ENCODE measurements around the gene MEGF11. TPM values are rescaled to one million over a fixed set of nuclear protein-coding genes. Genes with fewer than 3 reads are reported as not detected.

The MEGF11 gene
- total RNA-seq, 1 donor: under 0.01 TPM

GRCh38 chr15:66133247-66133885, 120.2 kb downstream of the MEGF11 start:
- no peak for TF ChIP-seq CTCF (IDR thresholded peaks at IDR 0.05; ENCODE audit: insufficient read depth, low read depth, low read length)
- no peak for DNase-seq (ENCODE audit: low read depth)
- H3K4me3 ChIP-seq (ENCODE audit: low read depth, low read length): no peak overlapping the region

- no peak for TF ChIP-seq CTCF (IDR thresholded peaks at IDR 0.05; ENCODE audit: insufficient read depth, low read depth, low read length)
- no peak for DNase-seq (ENCODE audit: low read depth)
- no peak overlapping the region for H3K4me3 ChIP-seq (ENCODE audit: low read depth, low read length)
Observed at GRCh38 chr15:66132251-66132816, 121.2 kb downstream of the MEGF11 start.

GRCh38 chr15:66131831-66132230, 121.7 kb downstream of the MEGF11 start:
- no peak for DNase-seq (ENCODE audit: low read depth)
- TF ChIP-seq CTCF (IDR thresholded peaks at IDR 0.05; ENCODE audit: insufficient read depth, low read depth, low read length): no peak
- no peak overlapping the region for H3K4me3 ChIP-seq (ENCODE audit: low read depth, low read length)

DNA sequence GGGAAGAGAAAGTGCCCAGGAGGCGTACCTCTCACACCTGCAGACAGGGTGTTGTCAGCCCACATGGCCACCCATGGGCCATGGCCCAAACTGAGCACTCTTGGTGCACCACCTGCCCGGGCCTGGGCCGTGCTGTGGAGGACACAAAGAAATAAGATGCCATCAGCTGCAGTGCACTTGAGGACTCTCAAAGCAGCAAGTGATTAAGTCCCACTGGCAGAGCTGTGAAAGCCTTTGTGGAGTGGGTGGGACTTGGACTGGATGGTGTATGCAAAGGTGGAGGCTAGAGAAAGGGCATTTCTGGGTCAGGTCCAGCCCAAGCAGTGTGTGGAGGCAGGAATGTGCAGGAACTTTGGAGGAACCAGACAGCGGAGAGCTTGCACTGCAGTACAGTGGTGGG, 122.3 kb downstream of the MEGF11 start:
- TF ChIP-seq CTCF (IDR thresholded peaks at IDR 0.05; ENCODE audit: insufficient read depth, low read depth, low read length): no peak
- no peak for DNase-seq (ENCODE audit: low read depth)
- H3K4me3 ChIP-seq (ENCODE audit: low read depth, low read length): no peak overlapping the region

- no peak for DNase-seq (ENCODE audit: low read depth)
- H3K4me3 ChIP-seq (ENCODE audit: low read depth, low read length): no peak overlapping the region
- TF ChIP-seq CTCF (IDR thresholded peaks at IDR 0.05; ENCODE audit: insufficient read depth, low read depth, low read length): no peak
Observed at GRCh38 chr15:66130496-66131034, 123.0 kb downstream of the MEGF11 start.

DNA sequence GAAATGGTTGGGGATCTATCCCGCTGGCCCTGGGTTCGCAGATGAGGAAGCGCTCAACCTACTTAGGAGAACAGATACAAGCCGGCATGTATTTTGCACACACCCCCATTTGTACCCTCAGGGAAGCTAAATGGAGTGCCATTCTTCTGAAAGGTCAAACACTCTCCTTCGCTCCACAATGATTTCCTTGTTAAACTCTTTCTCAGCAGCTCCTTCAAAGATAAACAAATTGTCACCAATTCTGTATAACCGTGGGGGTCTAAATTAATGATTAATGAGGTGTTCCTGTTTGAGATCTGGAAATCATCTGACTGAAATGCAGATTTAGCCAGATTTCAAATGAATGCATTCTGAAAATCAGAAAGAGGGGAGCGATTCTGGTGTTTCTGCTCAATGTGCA, 124.0 kb downstream of the MEGF11 start:
- no peak for DNase-seq (ENCODE audit: low read depth)

More for the DNA sequence above, 124.0 kb downstream of the MEGF11 start:
- TF ChIP-seq CTCF (IDR thresholded peaks at IDR 0.05; ENCODE audit: insufficient read depth, low read depth, low read length): no peak
- no peak overlapping the region for H3K4me3 ChIP-seq (ENCODE audit: low read depth, low read length)

Data from fibroblast of villous mesenchyme (primary cell).